Brain microvascular endothelial cell (primary cell): ENCODE measurements around the gene SGIP1.

ENCODE experiments used
- DNase-seq: peaks from one replicate; pipeline ENCODE4 v3.0.0-alpha.2; 2020
- H3K27ac ChIP-seq: fragments of 250-450 bp; sonication (Bioruptor Pico); 2 replicates; pipeline ENCODE4 v1.5.1; 2020; ENCODE audit warnings: mild to moderate bottlenecking, moderate library complexity
- H3K27me3 ChIP-seq: fragments of 250-450 bp; sonication (Bioruptor Pico); replicated peaks from 2 replicates; pipeline ENCODE4 v1.5.1; 2020; ENCODE audit warnings: mild to moderate bottlenecking
- H3K36me3 ChIP-seq: fragments of 250-450 bp; sonication (Bioruptor Pico); replicated peaks from 2 replicates; pipeline ENCODE4 v1.5.1; 2020; ENCODE audit warnings: mild to moderate bottlenecking
- H3K4me3 ChIP-seq: 2 replicates; pipeline ENCODE4 v1.5.1; 2011; ENCODE audit warnings: low read depth, mild to moderate bottlenecking, control low read depth, low read length, moderate library complexity
- CTCF ChIP-seq: IDR thresholded peaks from 2 replicates; pipeline ENCODE4 v1.5.1; 2011; ENCODE audit warnings: low read depth, mild to moderate bottlenecking, moderate library complexity, low read length, control low read depth, inconsistent platforms; ENCODE audit errors: missing control alignments
- in situ Hi-C: cut with HindIII; loops from 2 replicates; pipeline ENCODE4 v1.10.0; 2017; ENCODE audit warnings: low sequenced_read_pairs, low pct_ligation_motif_present

SGIP1 gene

GRCh38 chr1:66729119-66729518 lies 195.2 kb downstream of the SGIP1 start:
- H3K27me3 ChIP-seq, result no peaks in the 10 kb centered on the region
- DNase-seq, result no peak
- H3K27ac ChIP-seq, result no peak overlapping the region
- in situ Hi-C loops, result no loop called here
- no peak for TF ChIP-seq CTCF
- no peaks in the 10 kb centered on the region for H3K36me3 ChIP-seq
- no peak overlapping the region for H3K4me3 ChIP-seq

- Histone ChIP-seq H3K4me3 (no peak overlapping the region), H3K27me3 (no peaks in the 10 kb centered on the region), H3K27ac (no peak overlapping the region), H3K36me3 (no peaks in the 10 kb centered on the region)
- in situ Hi-C loops, result no loop called here
- no peak for TF ChIP-seq CTCF
- DNase-seq, result no peak
Measured at GRCh38 chr1:66729523-66729922, 195.6 kb downstream of the SGIP1 start.

- no peak for DNase-seq
Measured at GRCh38 chr1:66730462-66730861, 196.5 kb downstream of the SGIP1 start.

GRCh38 chr1:66731170-66731865 lies 197.4 kb downstream of the SGIP1 start:
- TF ChIP-seq CTCF, result no peak
- H3K27ac ChIP-seq, result no peak overlapping the region
- no peak overlapping the region for H3K4me3 ChIP-seq
- in situ Hi-C loops, result no loop called here
- H3K27me3 ChIP-seq, result no peaks in the 10 kb centered on the region
- H3K36me3 ChIP-seq, result no peaks in the 10 kb centered on the region
- DNase-seq, result no peak

More at GRCh38 chr1:66730462-66730861, 196.5 kb downstream of the SGIP1 start:
- H3K27me3 ChIP-seq, result no peaks in the 10 kb centered on the region
- H3K4me3 ChIP-seq, result no peak overlapping the region
- no peak for TF ChIP-seq CTCF
- no peak overlapping the region for H3K27ac ChIP-seq
- in situ Hi-C loops, result no loop called here
- no peaks in the 10 kb centered on the region for H3K36me3 ChIP-seq

GRCh38 chr1:66732407-66733166 lies 198.6 kb downstream of the SGIP1 start:
- no peak for TF ChIP-seq CTCF
- Histone ChIP-seq H3K36me3 (no peaks in the 10 kb centered on the region), H3K27ac (no peak overlapping the region), H3K4me3 (no peak overlapping the region), H3K27me3 (no peaks in the 10 kb centered on the region)
- in situ Hi-C loops, result no loop called here
- DNase-seq, result peak; percentile 14
